Measurements from ENCODE around the gene DTNA.

The DTNA gene

GRCh38 chr18:34742891-34743341 lies 32.8 kb downstream of the DTNA start:
- Histone ChIP-seq H3K27ac (ENCODE audit: insufficient read depth in 1 of 2, low read depth in 1 of 2, low read length in 2 of 2, poor library complexity in 1 of 2, severe bottlenecking in 2 of 2) (no peak overlapping the region), H3K4me3 (ENCODE audit: control insufficient read depth in 1 of 7, extremely low read depth in 1 of 7, insufficient read depth in 4 of 7, low read depth in 2 of 7, low read length in 6 of 7) (no peak overlapping the region), H3K9me3 (ENCODE audit: control extremely low read depth in 1 of 5, control insufficient read depth in 4 of 5, insufficient read depth in 2 of 5, low read depth in 1 of 5, low read length in 4 of 5) (no peaks in the 10 kb centered on the region), H3K4me1 (ENCODE audit: control extremely low read depth in 1 of 4, control insufficient read depth in 4 of 4, insufficient read depth in 4 of 4, low read length in 3 of 4) (no peaks in the 10 kb centered on the region), H3K27me3 (replicated peaks in 2 of 5; ENCODE audit: control insufficient read depth in 4 of 5, insufficient read depth in 5 of 5, low read length in 4 of 5) (peaks cover 0 to 5% (median 0%) of the 10 kb centered on the region in 5 experiments), H3K36me3 (ENCODE audit: control insufficient read depth in 4 of 4, insufficient read depth in 4 of 4, low read length in 3 of 4) (no peaks in the 10 kb centered on the region)
- CTCF ChIA-PET = no interaction called here
- 98% methylated on average over 4 of the region's 5 CpGs for WGBS (ENCODE audit: insufficient coverage)
- DNase-seq = no peak
- POLR2A ChIA-PET = no interaction called here

- no peak for DNase-seq
- CTCF ChIA-PET = no interaction called here
- 100% methylated on average over 4 of the region's 4 CpGs for WGBS (ENCODE audit: insufficient coverage)
Observed at GRCh38 chr18:34744569-34744968, 34.5 kb downstream of the DTNA start.

GRCh38 chr18:34746614-34747013 lies 36.5 kb downstream of the DTNA start:
- POLR2A ChIA-PET = no interaction called here
- H3K4me1 ChIP-seq (ENCODE audit: control extremely low read depth in 1 of 4, control insufficient read depth in 4 of 4, insufficient read depth in 4 of 4, low read length in 3 of 4) = no peaks in the 10 kb centered on the region
- no CpG with 5 or more reads among the region's 1 CpG for WGBS (ENCODE audit: insufficient coverage)

More at GRCh38 chr18:34744569-34744968, 34.5 kb downstream of the DTNA start:
- Histone ChIP-seq H3K36me3 (ENCODE audit: control insufficient read depth in 4 of 4, insufficient read depth in 4 of 4, low read length in 3 of 4) (no peaks in the 10 kb centered on the region), H3K9me3 (ENCODE audit: control extremely low read depth in 1 of 5, control insufficient read depth in 4 of 5, insufficient read depth in 2 of 5, low read depth in 1 of 5, low read length in 4 of 5) (no peaks in the 10 kb centered on the region), H3K4me3 (ENCODE audit: control insufficient read depth in 1 of 7, extremely low read depth in 1 of 7, insufficient read depth in 4 of 7, low read depth in 2 of 7, low read length in 6 of 7) (no peak overlapping the region), H3K27me3 (replicated peaks in 2 of 5; ENCODE audit: control insufficient read depth in 4 of 5, insufficient read depth in 5 of 5, low read length in 4 of 5) (peaks cover 0 to 5% (median 0%) of the 10 kb centered on the region in 5 experiments), H3K27ac (ENCODE audit: insufficient read depth in 1 of 2, low read depth in 1 of 2, low read length in 2 of 2, poor library complexity in 1 of 2, severe bottlenecking in 2 of 2) (no peak overlapping the region), H3K4me1 (ENCODE audit: control extremely low read depth in 1 of 4, control insufficient read depth in 4 of 4, insufficient read depth in 4 of 4, low read length in 3 of 4) (no peaks in the 10 kb centered on the region)
- POLR2A ChIA-PET = no interaction called here

GRCh38 chr18:34749721-34750120 lies 39.6 kb downstream of the DTNA start:
- CTCF ChIA-PET = interaction anchor here (1.0 to 1.5 kb wide), 2 partner anchors 14 to 40 kb away, joined by 3 read pairs; no protein-coding TSS in a partner anchor

More at GRCh38 chr18:34746614-34747013, 36.5 kb downstream of the DTNA start:
- CTCF ChIA-PET = no interaction called here
- Histone ChIP-seq H3K9me3 (ENCODE audit: control extremely low read depth in 1 of 5, control insufficient read depth in 4 of 5, insufficient read depth in 2 of 5, low read depth in 1 of 5, low read length in 4 of 5) (no peaks in the 10 kb centered on the region), H3K36me3 (ENCODE audit: control insufficient read depth in 4 of 4, insufficient read depth in 4 of 4, low read length in 3 of 4) (no peaks in the 10 kb centered on the region), H3K27me3 (replicated peaks in 2 of 5; ENCODE audit: control insufficient read depth in 4 of 5, insufficient read depth in 5 of 5, low read length in 4 of 5) (peaks cover 0 to 3% (median 0%) of the 10 kb centered on the region in 5 experiments), H3K4me3 (ENCODE audit: control insufficient read depth in 1 of 7, extremely low read depth in 1 of 7, insufficient read depth in 4 of 7, low read depth in 2 of 7, low read length in 6 of 7) (no peak overlapping the region), H3K27ac (ENCODE audit: insufficient read depth in 1 of 2, low read depth in 1 of 2, low read length in 2 of 2, poor library complexity in 1 of 2, severe bottlenecking in 2 of 2) (no peak overlapping the region)
- DNase-seq = no peak

GRCh38 chr18:34752056-34752455 lies 42.0 kb downstream of the DTNA start:
- Histone ChIP-seq H3K36me3 (ENCODE audit: control insufficient read depth in 4 of 4, insufficient read depth in 4 of 4, low read length in 3 of 4) (no peaks in the 10 kb centered on the region), H3K9me3 (ENCODE audit: control extremely low read depth in 1 of 5, control insufficient read depth in 4 of 5, insufficient read depth in 2 of 5, low read depth in 1 of 5, low read length in 4 of 5) (no peaks in the 10 kb centered on the region), H3K4me3 (ENCODE audit: control insufficient read depth in 1 of 7, extremely low read depth in 1 of 7, insufficient read depth in 4 of 7, low read depth in 2 of 7, low read length in 6 of 7) (no peak overlapping the region), H3K4me1 (ENCODE audit: control extremely low read depth in 1 of 4, control insufficient read depth in 4 of 4, insufficient read depth in 4 of 4, low read length in 3 of 4) (no peaks in the 10 kb centered on the region), H3K27ac (ENCODE audit: insufficient read depth in 1 of 2, low read depth in 1 of 2, low read length in 2 of 2, poor library complexity in 1 of 2, severe bottlenecking in 2 of 2) (no peak overlapping the region), H3K27me3 (replicated peaks in 2 of 5; ENCODE audit: control insufficient read depth in 4 of 5, insufficient read depth in 5 of 5, low read length in 4 of 5) (no peaks in the 10 kb centered on the region)
- 100% methylated on average over 1 of the region's 1 CpG for WGBS (ENCODE audit: insufficient coverage)
- DNase-seq = no peak
- ChIA-PET POLR2A (no interaction called here), CTCF (no interaction called here)

More at GRCh38 chr18:34749721-34750120, 39.6 kb downstream of the DTNA start:
- H3K36me3 ChIP-seq (ENCODE audit: control insufficient read depth in 4 of 4, insufficient read depth in 4 of 4, low read length in 3 of 4) = no peaks in the 10 kb centered on the region
- H3K9me3 ChIP-seq (ENCODE audit: control extremely low read depth in 1 of 5, control insufficient read depth in 4 of 5, insufficient read depth in 2 of 5, low read depth in 1 of 5, low read length in 4 of 5) = no peaks in the 10 kb centered on the region
- H3K4me1 ChIP-seq (ENCODE audit: control extremely low read depth in 1 of 4, control insufficient read depth in 4 of 4, insufficient read depth in 4 of 4, low read length in 3 of 4) = no peaks in the 10 kb centered on the region
- H3K4me3 ChIP-seq (ENCODE audit: control insufficient read depth in 1 of 7, extremely low read depth in 1 of 7, insufficient read depth in 4 of 7, low read depth in 2 of 7, low read length in 6 of 7) = no peak overlapping the region
- POLR2A ChIA-PET = no interaction called here
- H3K27me3 ChIP-seq (replicated peaks in 2 of 5; ENCODE audit: control insufficient read depth in 4 of 5, insufficient read depth in 5 of 5, low read length in 4 of 5) = no peaks in the 10 kb centered on the region
- H3K27ac ChIP-seq (ENCODE audit: insufficient read depth in 1 of 2, low read depth in 1 of 2, low read length in 2 of 2, poor library complexity in 1 of 2, severe bottlenecking in 2 of 2) = no peak overlapping the region
- no peak for DNase-seq

GRCh38 chr18:34754300-34754699 lies 44.2 kb downstream of the DTNA start:
- H3K27me3 ChIP-seq (replicated peaks in 2 of 5; ENCODE audit: control insufficient read depth in 4 of 5, insufficient read depth in 5 of 5, low read length in 4 of 5) = no peaks in the 10 kb centered on the region
- DNase-seq = no peak
- H3K4me1 ChIP-seq (ENCODE audit: control extremely low read depth in 1 of 4, control insufficient read depth in 4 of 4, insufficient read depth in 4 of 4, low read length in 3 of 4) = no peaks in the 10 kb centered on the region
- H3K36me3 ChIP-seq (ENCODE audit: control insufficient read depth in 4 of 4, insufficient read depth in 4 of 4, low read length in 3 of 4) = no peaks in the 10 kb centered on the region
- no peaks in the 10 kb centered on the region for H3K9me3 ChIP-seq (ENCODE audit: control extremely low read depth in 1 of 5, control insufficient read depth in 4 of 5, insufficient read depth in 2 of 5, low read depth in 1 of 5, low read length in 4 of 5)
- ChIA-PET CTCF (interaction anchor here (1.3 kb wide), 1 partner anchor 22 kb away, joined by 3 read pairs; no protein-coding TSS in a partner anchor), POLR2A (no interaction called here)
- H3K27ac ChIP-seq (ENCODE audit: insufficient read depth in 1 of 2, low read depth in 1 of 2, low read length in 2 of 2, poor library complexity in 1 of 2, severe bottlenecking in 2 of 2) = no peak overlapping the region
- no peak overlapping the region for H3K4me3 ChIP-seq (ENCODE audit: control insufficient read depth in 1 of 7, extremely low read depth in 1 of 7, insufficient read depth in 4 of 7, low read depth in 2 of 7, low read length in 6 of 7)
- WGBS (ENCODE audit: insufficient coverage) = 100% methylated on average over 2 of the region's 5 CpGs

- H3K4me1 ChIP-seq (ENCODE audit: control extremely low read depth in 1 of 4, control insufficient read depth in 4 of 4, insufficient read depth in 4 of 4, low read length in 3 of 4) = no peaks in the 10 kb centered on the region
- H3K27ac ChIP-seq (ENCODE audit: insufficient read depth in 1 of 2, low read depth in 1 of 2, low read length in 2 of 2, poor library complexity in 1 of 2, severe bottlenecking in 2 of 2) = no peak overlapping the region
- ChIA-PET CTCF (no interaction called here), POLR2A (no interaction called here)
- H3K9me3 ChIP-seq (ENCODE audit: control extremely low read depth in 1 of 5, control insufficient read depth in 4 of 5, insufficient read depth in 2 of 5, low read depth in 1 of 5, low read length in 4 of 5) = no peaks in the 10 kb centered on the region
- no peaks in the 10 kb centered on the region for H3K36me3 ChIP-seq (ENCODE audit: control insufficient read depth in 4 of 4, insufficient read depth in 4 of 4, low read length in 3 of 4)
- DNase-seq = no peak
- WGBS (ENCODE audit: insufficient coverage) = 100% methylated on average over 4 of the region's 5 CpGs
- H3K4me3 ChIP-seq (ENCODE audit: control insufficient read depth in 1 of 7, extremely low read depth in 1 of 7, insufficient read depth in 4 of 7, low read depth in 2 of 7, low read length in 6 of 7) = no peak overlapping the region
- no peaks in the 10 kb centered on the region for H3K27me3 ChIP-seq (replicated peaks in 2 of 5; ENCODE audit: control insufficient read depth in 4 of 5, insufficient read depth in 5 of 5, low read length in 4 of 5)
Observed at GRCh38 chr18:34757666-34758065, 47.6 kb downstream of the DTNA start.

Data from common myeloid progenitor, CD34-positive (primary cell).